ENCODE measurements around the gene TMEM150B.

Gene TMEM150B, protein sequence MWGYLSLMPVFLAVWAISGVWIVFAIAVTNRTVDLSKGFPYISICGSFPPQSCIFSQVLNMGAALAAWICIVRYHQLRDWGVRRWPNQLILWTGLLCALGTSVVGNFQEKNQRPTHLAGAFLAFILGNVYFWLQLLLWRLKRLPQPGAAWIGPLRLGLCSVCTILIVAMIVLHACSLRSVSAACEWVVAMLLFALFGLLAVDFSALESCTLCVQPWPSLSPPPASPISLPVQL

DNA sequence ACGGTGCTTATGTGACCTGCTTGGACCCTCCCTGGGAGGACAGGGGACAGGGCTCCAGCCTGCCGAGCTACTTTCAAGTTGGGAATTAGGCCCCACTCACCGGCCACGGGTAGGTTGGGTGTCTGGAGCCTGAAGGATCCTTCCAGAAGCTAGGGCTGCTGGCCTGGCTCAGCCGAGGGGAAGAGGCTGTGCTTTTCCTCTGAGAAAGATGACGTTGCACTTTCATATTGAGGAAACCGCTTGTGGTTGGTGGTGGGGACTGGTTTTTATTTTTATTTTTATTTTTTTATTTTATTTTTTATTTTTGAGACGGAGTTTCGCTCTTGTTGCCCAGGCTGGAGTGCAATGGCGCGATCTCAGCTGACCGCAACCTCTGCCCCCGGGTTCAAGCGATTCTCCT is at the start of gene TMEM150B:
TMEM150B (minus strand) TSS at position 170 of the 400 bp plus-strand sequence. CDS start 4,305 bp downstream, outside the sequence.
- DNase-seq = no peak

DNA sequence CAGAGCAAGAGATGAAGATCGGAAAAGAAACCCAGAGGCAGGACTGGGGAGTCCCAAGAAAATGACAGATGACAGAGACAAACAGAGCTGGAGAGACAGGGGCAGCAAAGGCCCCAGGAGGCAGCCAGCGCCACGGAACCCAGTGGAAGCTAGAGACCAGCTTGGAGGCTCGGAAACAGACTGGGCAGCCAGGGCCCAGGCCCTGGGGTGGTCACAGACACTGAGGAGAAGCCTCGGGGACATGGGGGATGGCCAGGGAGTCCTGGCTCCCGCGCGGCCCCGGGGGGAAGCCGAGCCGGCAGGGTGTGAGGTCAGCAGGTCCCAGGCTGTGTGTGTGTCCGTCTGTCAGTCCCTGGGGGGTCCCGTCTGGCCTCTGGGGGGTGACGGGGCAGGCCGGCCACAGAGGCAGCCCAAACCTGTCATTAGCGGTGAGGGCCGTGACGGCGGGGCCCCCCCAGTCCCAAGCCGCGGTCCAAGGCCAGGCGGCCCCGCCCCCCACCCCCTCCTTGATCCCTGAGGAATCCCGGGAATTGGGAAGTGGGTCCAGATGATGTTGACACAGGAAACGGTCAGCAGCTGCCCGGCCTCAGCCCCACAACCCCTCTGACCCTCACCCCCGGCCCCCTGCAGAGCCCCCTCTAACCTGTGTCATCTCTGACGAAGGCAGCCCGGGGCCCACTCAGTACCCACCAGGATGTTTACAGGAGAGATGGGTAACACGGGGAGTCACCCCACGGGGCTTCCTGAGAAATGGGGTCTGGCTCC is 49.0 kb upstream of the TMEM150B start:
- DNase-seq = no peak

DNA sequence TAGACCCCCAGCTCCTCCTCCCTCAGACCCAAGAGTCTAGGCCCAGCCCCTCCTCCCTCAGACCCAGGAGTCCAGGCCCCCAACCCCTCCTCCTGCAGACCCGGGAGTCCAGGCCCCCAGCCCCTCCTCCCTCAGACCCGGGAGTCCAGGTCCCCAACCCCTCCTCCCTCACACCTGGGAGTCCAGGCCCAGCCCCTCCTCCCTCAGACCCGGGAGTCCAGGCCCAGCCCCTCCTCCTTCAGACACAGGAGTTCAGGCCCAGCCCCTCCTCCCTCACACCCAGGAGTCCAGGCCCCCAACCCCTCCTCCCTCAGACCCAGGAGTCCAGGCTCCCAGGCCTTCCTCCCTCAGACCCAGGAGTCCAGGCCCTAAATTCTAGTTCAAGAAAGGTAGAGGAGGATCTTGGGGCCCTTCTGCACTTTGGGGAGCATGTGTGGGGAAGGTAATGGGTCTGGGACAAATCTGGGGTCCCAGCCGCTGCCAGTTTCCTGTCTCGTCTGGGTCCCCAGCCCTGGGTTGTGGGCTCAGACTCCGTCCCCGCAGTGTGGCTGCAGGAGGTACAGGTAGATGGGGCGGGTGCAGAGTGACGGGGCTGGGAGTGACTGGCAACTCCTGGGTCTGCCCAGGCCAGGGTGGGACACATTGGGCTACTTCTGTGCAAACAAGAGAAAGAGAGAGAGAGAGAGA is 48.3 kb upstream of the TMEM150B start:
- DNase-seq = no peak

DNA sequence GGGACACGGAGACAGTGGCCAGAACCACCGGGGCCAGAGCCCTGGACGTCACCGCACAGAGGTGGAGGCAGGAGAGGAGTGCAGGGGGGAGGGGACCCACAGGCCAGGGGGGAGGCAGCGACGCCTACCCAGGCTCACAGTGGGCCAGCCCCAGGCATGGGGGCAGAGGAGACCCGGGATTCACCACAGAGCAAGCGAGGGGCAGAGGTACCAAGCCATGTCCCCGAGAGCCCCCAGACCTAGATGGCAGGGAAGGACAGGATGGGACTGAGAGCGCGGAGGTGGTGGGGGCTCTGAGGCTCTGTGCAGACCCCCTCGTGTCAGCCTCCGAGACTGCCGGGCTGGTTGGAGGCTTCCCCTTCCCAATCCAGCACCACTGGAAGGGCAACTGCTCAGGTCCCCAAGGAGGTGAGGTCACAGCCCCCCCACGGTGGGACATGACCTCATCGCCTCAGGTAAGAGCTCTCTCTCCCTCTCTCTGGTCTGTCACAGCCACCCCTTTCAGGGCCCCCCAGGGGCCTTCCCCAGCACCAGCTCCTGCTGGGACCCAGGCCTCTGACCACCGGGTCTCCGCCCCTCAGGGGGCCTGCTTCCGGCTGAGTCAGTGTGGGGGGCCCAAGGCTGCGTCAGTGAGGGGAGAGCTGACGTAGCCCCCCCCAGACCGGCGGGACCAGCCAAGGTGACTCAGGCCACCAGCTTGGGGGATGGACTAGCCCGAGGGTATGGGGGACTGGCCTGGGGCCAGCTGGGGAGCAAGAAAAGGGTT is 47.4 kb upstream of the TMEM150B start:
- no peak for DNase-seq

DNA sequence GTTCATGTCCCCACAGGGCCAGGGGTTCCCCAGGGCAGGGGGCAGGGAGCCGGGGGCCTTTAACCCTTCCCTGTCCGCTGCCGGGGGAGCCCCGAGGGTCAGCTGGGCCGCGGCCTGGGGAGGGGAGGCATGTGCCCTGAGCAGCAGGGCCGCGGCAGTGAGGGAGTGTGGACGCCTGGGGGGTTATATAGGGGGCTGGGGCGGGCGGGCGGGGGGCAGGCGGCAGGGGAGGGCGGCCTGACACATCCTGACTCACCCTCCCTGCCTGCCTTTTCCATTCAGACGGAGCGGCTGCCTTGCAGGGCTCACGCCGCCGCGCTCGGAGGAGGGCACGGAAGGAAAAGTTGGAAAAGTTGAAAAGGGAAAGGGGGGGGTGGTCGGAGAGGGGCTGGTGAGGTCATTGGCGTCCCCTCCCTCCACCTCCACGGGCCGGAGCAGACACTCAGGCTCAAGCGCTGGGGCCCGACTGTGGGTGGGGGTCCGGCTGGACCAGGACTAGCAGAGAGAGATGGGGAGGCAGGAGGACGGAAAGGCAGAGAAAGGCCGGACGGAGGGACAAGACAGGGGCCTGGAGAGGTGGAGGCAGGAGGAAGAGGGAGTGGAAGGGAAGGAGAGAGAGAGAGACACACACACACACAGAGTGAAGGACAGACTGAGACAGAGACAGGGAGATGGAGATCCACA is 45.3 kb upstream of the TMEM150B start, which contains the start of gene IL11:
IL11 (minus strand) TSS at position 159 of the 684 bp plus-strand sequence; CDS start at position 6, 153 bp downstream.
- DNase-seq = no peak

DNA sequence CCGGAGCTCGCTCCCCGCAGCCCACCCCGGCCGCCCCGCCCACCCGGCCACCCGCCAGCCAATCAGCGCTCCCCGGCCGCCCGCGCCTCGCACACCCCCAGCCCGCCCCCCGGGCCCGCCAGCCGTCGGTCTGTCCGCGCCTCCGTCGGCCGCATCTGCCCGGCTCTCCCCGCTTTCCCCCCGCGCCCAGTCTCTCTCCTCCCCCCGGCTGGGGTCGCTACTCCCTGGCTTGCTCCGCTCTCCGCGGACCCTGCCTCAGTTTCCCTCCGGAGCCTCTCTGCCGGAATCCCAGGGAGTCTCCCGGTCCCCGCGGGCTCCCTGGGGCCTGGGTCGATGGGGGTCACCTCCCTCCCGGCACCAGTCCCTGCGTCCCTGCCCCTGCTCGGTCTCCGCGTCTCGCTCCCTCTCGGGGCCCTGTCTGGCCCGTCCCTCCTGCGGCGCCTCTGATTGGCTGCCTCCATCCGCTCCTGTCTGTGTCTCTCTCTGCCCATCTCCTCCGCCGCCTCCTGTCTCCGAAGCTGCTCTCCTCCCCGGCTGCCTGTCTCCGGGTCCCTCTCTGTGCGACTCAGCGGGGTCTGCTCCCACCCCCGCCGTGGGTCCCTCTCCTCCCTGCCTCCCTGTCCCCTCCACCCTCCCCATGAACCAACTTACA is 44.6 kb upstream of the TMEM150B start:
- DNase-seq = peak in 1 of 2 donors; percentile 17

DNA sequence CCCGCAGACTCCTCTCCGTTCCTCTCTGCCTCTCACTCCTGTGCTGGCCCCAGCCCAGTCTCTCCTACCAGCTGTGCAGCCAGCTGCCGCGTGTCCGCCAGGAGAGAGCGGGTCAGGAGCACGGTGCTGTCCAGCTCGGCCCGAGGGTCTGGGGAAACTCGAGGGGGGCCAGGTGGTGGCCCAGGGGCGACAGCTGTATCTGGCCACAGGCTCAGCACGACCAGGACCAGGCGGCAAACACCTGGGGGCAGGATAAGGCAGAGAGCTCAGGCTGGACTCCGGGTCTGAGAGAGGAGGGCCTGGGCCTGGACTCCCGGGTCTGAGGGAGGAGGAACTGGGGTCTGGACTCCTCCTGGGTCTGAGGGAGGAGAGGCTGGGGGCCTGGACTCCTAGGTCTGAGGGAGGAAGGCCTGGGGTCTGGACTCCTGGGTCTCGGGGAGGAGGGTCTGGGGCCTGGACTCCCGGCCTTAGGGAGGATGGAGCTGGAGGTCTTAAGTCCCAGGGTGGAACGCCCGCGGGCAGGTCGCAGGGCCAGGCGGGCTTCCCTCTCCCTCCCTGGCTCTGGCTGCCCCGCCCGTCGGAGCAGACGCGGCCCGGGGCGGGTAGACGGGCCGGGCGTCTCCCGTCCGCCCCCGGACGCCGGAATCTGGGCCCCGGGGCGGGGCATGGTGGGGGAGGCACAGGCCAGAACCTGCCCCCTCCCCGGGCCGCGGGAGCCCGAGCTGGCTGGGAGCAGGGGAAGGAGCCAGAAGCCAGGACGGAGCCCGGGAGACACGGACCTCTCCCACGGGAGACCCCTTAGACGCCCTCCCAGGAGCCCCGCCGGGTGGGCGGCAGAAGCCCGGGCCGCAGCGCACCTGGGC is 43.8 kb upstream of the TMEM150B start:
- DNase-seq = no peak

DNA sequence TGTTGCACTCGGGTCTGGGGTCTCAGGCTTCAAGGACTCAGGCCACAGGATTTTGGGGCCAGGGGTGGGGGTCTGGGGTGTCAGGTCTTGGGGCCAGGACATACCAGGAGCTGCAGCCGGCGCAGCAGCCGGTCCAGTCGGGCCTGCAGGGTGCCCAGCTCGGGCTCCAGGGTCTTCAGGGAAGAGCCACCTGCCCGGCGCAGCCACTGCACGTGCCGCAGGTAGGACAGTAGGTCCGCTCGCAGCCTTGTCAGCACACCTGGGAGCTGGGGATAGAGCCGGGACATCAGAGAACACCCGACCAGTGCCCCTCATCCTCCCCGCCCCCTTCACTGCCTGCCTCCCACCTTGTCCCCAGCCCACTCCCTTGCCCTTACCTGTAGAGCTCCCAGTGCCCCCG is 43.0 kb upstream of the TMEM150B start:
- no peak for DNase-seq

DNA sequence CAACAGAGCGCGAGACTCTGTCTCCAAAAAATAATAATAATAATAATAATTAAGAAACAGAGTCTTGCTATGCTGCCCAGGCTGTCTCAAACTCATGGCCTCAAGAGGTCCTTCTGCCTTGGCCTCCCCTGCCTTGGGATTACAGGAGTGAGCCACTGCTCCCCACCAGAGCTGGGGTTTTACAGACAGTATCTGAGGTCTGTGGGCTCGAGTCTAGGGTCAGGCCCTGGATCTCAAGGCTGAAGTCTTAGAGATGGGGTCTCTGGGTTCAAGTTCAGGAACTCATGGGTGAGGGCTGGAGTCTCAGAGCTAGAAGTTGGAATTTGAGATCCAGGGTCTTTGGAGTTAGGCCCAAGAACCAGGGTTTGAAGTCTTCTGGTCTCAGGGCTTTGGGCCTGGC is 41.6 kb upstream of the TMEM150B start:
- no peak for DNase-seq

DNA sequence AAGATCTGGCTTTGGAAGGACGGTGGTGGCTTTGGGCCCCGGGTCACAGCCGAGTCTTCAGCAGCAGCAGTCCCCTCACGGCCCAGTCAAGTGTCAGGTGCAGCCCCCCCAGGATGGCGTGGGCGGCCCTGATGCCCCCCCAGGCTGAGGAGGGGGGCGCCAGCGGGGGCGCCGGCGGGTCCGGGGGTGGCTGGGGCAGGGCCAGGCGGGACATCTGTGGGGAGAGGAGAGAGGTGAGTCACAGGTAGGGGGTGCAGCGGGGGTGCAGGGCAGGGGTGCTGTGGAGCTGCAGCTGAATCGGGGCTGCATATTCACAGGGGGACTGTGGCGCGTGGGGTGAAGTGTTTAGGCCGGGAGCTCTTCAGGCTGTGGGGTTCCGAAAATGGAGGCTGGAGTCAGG is 40.8 kb upstream of the TMEM150B start:
- DNase-seq = no peak

DNA sequence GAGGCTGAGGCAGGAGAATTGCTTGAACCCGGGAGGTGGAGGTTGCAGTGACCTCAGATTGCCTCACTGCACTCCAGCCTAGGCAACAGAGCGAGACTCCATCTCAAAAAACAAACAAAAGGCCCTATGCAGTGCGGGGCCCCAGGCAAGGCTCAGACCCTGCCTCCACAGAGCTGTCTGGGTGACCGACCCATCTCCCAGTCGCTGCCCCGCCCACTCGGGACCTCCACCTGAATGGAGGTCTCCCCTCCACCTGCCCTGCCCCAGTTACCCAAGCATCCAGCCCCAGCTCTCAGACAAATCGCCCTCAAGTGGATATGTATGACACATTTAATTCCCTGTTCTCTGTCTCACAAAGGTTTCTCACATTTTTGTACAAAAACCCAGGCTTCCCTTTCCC is 40.1 kb upstream of the TMEM150B start:
- DNase-seq = no peak

DNA sequence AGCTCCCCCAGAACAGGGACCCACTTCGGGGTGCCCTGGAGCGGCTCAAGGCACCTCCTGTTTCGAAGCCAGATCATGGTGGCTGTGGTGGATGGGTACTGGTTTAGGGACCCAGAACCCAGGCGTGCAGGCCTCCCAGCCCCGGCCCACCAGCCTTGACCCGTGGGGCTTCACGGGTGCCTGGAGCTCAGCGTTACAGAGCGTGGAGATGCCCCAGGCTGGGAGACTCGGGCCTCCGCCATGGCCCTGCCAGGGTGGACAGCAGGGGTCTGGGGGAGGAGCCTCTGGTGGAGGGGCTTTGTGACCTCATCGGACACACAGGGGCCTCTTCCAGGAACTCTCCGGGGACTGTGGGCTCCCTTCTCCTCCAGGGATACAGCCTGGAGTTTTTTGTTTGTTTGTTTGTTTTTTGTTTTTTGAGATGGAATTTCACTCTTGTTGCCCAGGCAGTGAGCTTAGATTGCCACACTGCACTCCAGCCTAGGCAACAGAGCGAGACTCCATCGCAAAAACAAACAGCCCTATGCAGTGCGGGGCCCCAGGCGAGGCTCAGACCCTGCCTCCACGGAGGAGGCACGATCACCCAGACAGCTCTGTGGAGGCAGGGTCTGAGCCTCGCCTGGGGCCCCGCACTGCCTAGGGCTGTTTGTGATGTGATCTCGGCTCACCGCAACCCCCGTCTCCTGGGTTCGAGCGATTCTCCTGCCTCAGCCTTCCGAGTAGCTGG is 38.0 kb upstream of the TMEM150B start, which contains the start of gene GARIN5B:
GARIN5B (minus strand) TSS at position 271 of the 727 bp plus-strand sequence; CDS start at position 77, 194 bp downstream.
- no peak for DNase-seq

DNA sequence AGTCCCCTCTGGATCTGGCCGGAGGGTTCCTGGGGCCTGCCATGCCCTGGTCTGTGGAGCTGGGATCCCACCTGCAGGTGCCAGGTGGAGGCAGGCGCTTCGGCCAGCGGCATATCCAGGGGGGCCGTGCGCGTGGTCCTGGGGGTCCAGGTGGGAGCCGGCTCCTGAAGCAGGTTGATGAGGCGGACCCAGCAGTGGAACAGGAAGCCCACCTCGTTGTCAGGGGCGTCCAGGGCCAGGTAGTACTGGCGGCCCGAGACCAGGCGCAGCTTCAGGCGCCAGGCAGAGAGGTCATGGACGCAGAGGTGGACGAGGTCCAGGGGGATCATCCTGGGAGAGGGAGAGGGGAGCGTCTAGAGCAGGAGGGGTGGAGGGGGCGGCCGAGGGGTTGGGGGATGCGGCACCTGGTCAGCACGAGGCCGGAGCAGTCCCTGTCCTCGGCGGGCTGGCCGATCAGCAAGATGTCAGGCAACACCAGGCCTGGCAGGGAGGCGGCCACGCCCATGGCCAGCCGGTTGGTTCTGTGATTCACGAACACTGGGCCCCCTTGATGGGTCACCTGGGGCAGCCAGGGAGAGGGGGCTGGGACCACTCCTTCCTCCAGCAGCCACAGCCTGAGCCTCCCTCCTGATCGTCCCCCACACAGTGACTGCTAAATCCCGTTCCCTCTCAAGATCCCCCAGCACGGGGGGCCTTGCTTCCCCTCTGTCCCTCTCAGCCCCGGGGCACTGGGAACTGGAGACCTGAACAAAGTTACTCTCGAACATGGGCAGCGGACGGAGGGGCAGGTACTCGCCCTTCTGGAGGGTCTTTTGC is 37.2 kb upstream of the TMEM150B start:
- DNase-seq = no peak

DNA sequence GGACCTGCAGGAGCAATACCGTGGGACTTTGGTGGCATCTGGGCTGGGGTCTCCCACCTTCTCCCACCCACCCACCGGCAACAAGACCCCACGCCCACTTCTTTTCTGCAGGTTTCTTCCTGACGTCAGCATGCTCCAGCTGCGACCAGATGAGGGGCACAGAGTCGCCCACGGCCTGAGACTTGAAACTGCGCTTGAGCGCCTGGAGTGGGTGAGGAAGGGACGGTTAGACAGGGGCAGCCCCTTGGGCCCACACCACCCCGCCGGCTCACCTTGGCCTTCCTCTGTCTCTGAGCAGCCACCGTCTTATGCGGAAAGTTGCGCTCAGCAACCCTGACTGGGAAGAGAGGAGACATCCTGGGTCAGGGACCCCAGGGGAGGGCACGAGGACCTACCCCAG is 35.8 kb upstream of the TMEM150B start:
- no peak for DNase-seq

DNA sequence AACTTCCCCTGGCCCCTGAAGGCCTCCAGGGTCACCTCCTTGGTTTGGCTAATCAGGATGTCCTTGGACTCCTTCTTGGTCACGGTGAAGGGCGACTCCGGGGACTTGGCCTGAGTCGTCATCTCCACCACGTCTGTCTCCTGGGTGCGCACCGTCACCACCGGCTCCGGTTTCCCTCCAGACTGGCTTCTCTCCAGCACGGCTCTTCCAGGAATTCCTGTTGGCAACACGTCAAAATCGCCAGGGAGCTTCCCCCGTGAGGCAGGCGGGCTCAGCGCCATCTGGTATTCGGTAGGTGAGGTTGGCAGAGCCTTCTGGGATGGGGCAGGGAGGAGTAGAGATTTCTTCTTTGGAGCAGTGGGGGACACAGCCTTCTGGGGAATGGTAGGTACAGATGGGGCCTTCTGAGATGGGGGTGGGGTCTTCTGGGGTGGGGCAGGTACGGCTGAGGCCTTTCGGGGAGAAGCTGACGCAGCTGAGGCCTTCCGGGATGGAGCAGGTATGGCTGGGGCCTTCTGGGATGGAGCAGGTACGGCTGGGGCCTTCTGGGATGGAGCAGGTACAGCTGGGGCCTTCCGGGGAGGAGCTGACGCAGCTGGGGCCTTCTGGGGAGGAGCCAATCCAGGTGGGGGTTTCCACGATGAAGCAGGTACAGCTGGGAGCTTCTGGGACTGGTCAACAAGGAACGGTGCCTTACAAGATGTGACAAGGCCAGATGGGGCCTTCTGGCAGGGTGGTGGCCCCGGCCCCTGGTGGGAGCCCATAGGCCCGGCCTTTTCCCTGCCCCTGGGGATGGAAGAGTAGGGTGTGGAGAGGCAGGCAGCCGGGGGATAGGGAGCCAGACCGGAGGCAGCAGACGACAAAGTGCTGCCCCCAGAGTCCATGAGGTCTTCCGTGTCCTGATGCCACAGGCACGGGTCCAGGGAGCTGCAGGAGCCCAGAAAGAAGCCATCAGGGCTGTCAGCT is 34.1 kb upstream of the TMEM150B start:
- no peak for DNase-seq

DNA sequence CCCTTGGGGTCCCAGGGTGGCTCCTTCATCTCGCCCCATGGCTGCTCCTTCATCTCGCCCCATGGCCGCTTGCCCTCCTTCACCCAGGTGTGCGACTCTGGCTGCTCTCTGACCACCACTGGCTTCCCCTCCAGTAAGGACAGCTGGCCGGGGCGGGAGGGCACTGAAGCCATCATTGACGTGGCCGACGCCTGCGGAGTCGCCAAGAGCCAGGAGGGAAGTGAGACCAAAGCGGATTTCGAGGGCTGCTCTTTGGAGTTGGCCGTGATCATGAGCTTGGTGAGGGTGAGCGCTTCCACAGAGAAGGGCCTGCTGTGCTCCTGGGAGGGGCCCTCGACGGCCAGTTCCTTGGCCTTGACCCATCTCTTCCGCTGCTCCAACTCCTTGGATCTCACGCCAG is 33.4 kb upstream of the TMEM150B start:
- DNase-seq = no peak

DNA sequence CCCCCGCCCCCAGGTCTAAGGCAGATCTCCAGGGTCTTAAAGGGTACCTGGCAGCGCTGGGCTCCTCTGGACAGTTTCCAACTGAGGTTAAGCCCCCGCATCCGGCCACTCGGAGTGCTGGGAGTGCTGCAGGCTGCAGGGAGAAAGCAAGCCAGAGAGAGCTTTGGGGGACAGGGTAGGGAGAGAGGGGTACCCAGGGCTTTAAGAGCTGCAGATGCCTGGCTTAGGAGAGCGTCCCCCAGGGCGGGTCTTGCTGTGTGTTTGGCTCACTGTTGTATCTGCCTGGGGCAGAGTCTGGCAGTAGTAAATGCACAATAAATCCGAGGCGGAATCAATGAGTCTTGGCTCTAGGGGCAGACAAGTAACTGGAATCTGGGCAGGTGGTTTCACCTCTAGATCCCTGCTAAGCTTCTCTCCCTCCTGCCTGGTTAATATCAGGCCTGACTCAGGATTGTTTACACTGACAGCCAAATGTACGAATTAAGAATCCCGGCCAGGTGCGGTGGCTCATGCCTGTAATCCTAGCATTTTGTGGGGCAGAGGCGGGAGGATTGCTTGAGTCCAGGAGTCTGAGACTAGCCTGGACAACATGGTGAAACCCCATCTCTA is 30.2 kb upstream of the TMEM150B start:
- DNase-seq = no peak

Data from CD4-positive, alpha-beta T cell treated with Interleukin-4 for 1 hour (primary cell).